ENCODE data around the gene GATB. TPM values are rescaled to one million over a fixed set of nuclear protein-coding genes. Genes with fewer than 3 reads are reported as not detected.

GATB gene
- total and polyA plus RNA-seq, 2 experiments from 2014 or later, result 19.4 to 20.1 TPM

DNA sequence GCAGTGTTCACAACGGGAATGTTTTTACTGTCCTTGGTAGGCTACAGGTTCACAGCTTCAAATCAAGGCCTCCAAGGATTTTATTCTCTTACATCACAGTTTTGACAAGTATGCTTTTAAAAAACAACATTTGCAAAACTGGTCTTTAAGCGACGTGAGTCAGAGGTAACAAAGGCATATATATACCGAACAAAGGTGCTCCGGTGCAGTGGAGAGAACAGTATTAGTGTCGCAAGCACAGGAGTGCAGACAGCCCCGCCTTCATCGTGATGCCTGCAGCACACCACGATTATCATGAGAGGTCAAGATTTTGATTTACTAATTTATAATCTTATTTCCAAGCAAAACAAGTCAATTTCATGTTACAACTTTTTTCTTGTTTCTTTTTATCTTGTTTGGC is 90.8 kb downstream of the GATB start:
- H3K79me2 ChIP-seq, result no peaks in the 10 kb centered on the region
- peaks cover 11% of the 10 kb centered on the region for H3K4me1 ChIP-seq (ENCODE audit: insufficient read depth)
- peak overlapping the region; percentile 72 for H3K27ac ChIP-seq
- no peaks in the 10 kb centered on the region for H3K36me3 ChIP-seq (replicated peaks; ENCODE audit: insufficient read depth, low read depth)
- DNase-seq (ENCODE audit: low spot score), result no peak
- H3K27me3 ChIP-seq, result no peaks in the 10 kb centered on the region
- H4K20me1 ChIP-seq (ENCODE audit: insufficient read depth, poor library complexity, severe bottlenecking), result no peaks in the 10 kb centered on the region
- no peak overlapping the region for H2AFZ ChIP-seq
- WGBS (ENCODE audit: low lambda C conversion rate, missing lambda C conversion rate), result 91% methylated on average over 9 of the region's 9 CpGs
- no peak for TF ChIP-seq EZH2 (IDR thresholded peaks at IDR 0.05; ENCODE audit: borderline replicate concordance)
- TF ChIP-seq, protein P1, sequence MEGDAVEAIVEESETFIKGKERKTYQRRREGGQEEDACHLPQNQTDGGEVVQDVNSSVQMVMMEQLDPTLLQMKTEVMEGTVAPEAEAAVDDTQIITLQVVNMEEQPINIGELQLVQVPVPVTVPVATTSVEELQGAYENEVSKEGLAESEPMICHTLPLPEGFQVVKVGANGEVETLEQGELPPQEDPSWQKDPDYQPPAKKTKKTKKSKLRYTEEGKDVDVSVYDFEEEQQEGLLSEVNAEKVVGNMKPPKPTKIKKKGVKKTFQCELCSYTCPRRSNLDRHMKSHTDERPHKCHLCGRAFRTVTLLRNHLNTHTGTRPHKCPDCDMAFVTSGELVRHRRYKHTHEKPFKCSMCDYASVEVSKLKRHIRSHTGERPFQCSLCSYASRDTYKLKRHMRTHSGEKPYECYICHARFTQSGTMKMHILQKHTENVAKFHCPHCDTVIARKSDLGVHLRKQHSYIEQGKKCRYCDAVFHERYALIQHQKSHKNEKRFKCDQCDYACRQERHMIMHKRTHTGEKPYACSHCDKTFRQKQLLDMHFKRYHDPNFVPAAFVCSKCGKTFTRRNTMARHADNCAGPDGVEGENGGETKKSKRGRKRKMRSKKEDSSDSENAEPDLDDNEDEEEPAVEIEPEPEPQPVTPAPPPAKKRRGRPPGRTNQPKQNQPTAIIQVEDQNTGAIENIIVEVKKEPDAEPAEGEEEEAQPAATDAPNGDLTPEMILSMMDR (IDR thresholded peaks at IDR 0.05; ENCODE audit: poor library complexity), result no peak
- no peak for TF ChIP-seq EZH2phosphoT487 (IDR thresholded peaks at IDR 0.05; ENCODE audit: low read depth, severe bottlenecking, unreplicated experiment)
- H3K9me3 ChIP-seq (ENCODE audit: low read depth), result no peaks in the 10 kb centered on the region
- H3K9me2 ChIP-seq (replicated peaks; ENCODE audit: insufficient read depth), result no peaks in the 10 kb centered on the region
- no peak overlapping the region for H3K4me3 ChIP-seq
- no peak overlapping the region for H3K4me2 ChIP-seq

DNA sequence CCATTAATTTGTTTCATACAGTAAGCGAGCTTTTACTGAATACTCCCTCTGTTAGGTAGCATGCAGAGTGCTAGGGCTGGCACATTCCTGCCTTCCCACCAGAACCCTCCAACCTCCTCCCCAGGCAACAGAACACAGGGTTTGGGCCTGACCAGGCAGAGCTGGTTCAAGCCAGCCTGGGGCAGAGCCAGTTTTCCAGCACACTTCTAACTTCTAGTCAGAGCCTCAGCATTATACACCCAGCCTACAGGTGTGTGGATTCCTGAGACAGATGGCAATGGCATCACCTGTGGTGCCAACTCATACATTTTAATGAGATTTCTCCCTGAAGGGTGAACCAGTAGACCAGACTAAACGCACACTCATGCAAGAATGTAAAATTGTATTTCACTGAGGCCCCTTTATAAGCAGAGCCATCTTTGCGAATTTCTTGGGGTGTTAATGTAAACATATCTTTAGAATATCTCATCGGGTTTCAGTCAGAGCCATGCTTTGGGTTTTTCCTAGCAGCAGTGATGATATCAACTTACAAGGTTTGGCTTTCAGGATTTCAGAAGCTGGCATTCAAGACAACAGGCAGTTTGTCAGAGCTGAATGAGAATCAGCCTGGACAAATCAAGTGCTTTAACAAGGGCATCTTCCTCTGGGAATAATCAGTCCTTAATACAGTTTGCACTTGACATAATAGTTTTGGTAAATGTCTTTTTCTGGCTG is 92.0 kb downstream of the GATB start:
- peaks cover 8% of the 10 kb centered on the region for H3K4me1 ChIP-seq (ENCODE audit: insufficient read depth)

DNA sequence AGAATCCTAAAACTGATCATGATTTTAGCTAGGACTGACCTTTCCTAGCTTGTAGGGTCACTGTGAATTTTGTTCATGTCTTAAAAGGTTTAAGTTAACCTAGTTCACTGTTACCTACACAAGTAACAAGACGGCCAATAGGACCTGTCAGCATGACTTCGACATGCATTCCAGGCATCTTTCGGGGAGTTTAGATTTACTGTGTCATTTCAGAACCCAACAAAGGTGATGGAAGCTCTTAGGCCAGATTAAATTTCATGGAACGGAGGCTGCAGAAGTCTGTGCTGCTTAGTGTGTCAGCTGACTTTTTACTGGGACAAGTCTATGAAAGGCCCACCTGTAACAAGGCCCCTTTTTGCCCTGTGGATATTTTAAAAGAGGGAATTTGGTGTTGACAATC is 93.1 kb downstream of the GATB start:
- Histone ChIP-seq H4K20me1 (ENCODE audit: insufficient read depth, poor library complexity, severe bottlenecking) (no peaks in the 10 kb centered on the region), H3K4me2 (no peak overlapping the region), H3K27ac (peak overlapping the region; percentile 72), H2AFZ (no peak overlapping the region), H3K27me3 (no peaks in the 10 kb centered on the region), H3K4me3 (no peak overlapping the region), H3K36me3 (replicated peaks; ENCODE audit: insufficient read depth, low read depth) (no peaks in the 10 kb centered on the region), H3K4me1 (ENCODE audit: insufficient read depth) (peaks cover 8% of the 10 kb centered on the region), H3K9me2 (replicated peaks; ENCODE audit: insufficient read depth) (no peaks in the 10 kb centered on the region), H3K79me2 (no peaks in the 10 kb centered on the region), H3K9me3 (ENCODE audit: low read depth) (no peaks in the 10 kb centered on the region)
- 63% methylated on average over 4 of the region's 4 CpGs for WGBS (ENCODE audit: low lambda C conversion rate, missing lambda C conversion rate)
- no peak for TF ChIP-seq EZH2 (IDR thresholded peaks at IDR 0.05; ENCODE audit: borderline replicate concordance)
- no peak for TF ChIP-seq EZH2phosphoT487 (IDR thresholded peaks at IDR 0.05; ENCODE audit: low read depth, severe bottlenecking, unreplicated experiment)
- TF ChIP-seq, protein P1 (IDR thresholded peaks at IDR 0.05; ENCODE audit: poor library complexity), result no peak
- no peak for DNase-seq (ENCODE audit: low spot score)

More for the DNA sequence above, 92.0 kb downstream of the GATB start:
- 72% methylated on average over 4 of the region's 4 CpGs for WGBS (ENCODE audit: low lambda C conversion rate, missing lambda C conversion rate)
- Histone ChIP-seq H3K27ac (peak overlapping the region; percentile 72), H3K9me3 (ENCODE audit: low read depth) (no peaks in the 10 kb centered on the region), H3K27me3 (no peaks in the 10 kb centered on the region), H3K4me3 (no peak overlapping the region), H3K79me2 (no peaks in the 10 kb centered on the region), H2AFZ (no peak overlapping the region), H3K36me3 (replicated peaks; ENCODE audit: insufficient read depth, low read depth) (no peaks in the 10 kb centered on the region), H3K9me2 (replicated peaks; ENCODE audit: insufficient read depth) (no peaks in the 10 kb centered on the region), H3K4me2 (no peak overlapping the region), H4K20me1 (ENCODE audit: insufficient read depth, poor library complexity, severe bottlenecking) (no peaks in the 10 kb centered on the region)
- DNase-seq (ENCODE audit: low spot score), result no peak
- TF ChIP-seq EZH2phosphoT487 (IDR thresholded peaks at IDR 0.05; ENCODE audit: low read depth, severe bottlenecking, unreplicated experiment) (no peak), EZH2 (IDR thresholded peaks at IDR 0.05; ENCODE audit: borderline replicate concordance) (no peak)
- TF ChIP-seq, protein P1 (IDR thresholded peaks at IDR 0.05; ENCODE audit: poor library complexity), result no peak

Measured in hepatocyte (in vitro differentiated cells).